B cell (primary cell): ENCODE data around the gene PPEF2.

Experiments
- EZH2 ChIP-seq: IDR thresholded peaks from 2 replicates; pipeline ENCODE4 v1.6.1; 2012; ENCODE audit warnings: borderline replicate concordance, low read depth, mild to moderate bottlenecking, moderate library complexity, low read length; ENCODE audit not compliant: insufficient read depth, poor library complexity, severe bottlenecking
- TF ChIP-seq, protein P1 (sequence below): fragments of 200-600 bp; IDR thresholded peaks from one replicate; pipeline ENCODE4 v1.8.0; 2022; ENCODE audit warnings: antibody characterized with exemption, mild to moderate bottlenecking

DNA sequence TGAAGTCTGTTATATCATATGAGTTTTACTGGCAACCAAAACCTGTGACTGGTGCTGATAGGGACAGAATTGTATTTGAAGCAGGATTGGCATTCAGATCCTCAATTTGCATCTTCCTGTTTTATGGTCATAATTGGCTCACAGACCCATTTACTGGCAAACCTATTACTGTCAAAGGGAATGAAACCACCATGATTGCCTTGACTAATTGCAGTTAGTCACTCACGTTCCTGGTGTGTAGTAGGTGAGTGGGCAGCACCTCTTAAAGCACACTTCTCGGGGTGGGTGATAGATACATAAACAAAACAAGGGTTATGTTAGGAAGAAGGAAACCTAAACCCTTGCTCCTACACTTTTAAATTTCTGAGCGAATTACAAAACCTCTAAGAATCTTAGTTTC, 81.0 kb downstream of the PPEF2 start:
- TF ChIP-seq, protein P1, sequence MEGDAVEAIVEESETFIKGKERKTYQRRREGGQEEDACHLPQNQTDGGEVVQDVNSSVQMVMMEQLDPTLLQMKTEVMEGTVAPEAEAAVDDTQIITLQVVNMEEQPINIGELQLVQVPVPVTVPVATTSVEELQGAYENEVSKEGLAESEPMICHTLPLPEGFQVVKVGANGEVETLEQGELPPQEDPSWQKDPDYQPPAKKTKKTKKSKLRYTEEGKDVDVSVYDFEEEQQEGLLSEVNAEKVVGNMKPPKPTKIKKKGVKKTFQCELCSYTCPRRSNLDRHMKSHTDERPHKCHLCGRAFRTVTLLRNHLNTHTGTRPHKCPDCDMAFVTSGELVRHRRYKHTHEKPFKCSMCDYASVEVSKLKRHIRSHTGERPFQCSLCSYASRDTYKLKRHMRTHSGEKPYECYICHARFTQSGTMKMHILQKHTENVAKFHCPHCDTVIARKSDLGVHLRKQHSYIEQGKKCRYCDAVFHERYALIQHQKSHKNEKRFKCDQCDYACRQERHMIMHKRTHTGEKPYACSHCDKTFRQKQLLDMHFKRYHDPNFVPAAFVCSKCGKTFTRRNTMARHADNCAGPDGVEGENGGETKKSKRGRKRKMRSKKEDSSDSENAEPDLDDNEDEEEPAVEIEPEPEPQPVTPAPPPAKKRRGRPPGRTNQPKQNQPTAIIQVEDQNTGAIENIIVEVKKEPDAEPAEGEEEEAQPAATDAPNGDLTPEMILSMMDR, result no peak
- TF ChIP-seq EZH2, result no peak
